GM23248 (cell line): ENCODE results near the gene XXYLT1. TPM values are rescaled to one million over a fixed set of nuclear protein-coding genes. Genes with fewer than 3 reads are reported as not detected.

Source experiments
- DNase-seq: peaks from one replicate; pipeline ENCODE4 v3.0.0-alpha.2; 2015
- H2AFZ ChIP-seq: fragments of 200-600 bp; sonication (generic); 2 replicates; pipeline ENCODE4 v1.6.1; 2016; ENCODE audit warnings: antibody characterized with exemption
- H3F3A ChIP-seq: fragments of 200-600 bp; sonication (generic); 2 replicates; pipeline ENCODE4 v1.6.1; 2016; ENCODE audit warnings: mild to moderate bottlenecking, antibody characterized with exemption, mixed run types; ENCODE audit not compliant: insufficient read depth
- H3K27ac ChIP-seq: fragments of 200-600 bp; sonication (generic); 2 replicates; pipeline ENCODE4 v1.5.1; 2016; ENCODE audit warnings: mild to moderate bottlenecking
- H3K27me3 ChIP-seq: fragments of 200-600 bp; sonication (generic); replicated peaks from 2 replicates; pipeline ENCODE4 v1.6.1; 2016; ENCODE audit warnings: mild to moderate bottlenecking; ENCODE audit not compliant: insufficient read depth
- H3K36me3 ChIP-seq: fragments of 200-600 bp; sonication (generic); 2 replicates; pipeline ENCODE4 v1.6.1; 2016; ENCODE audit warnings: low read depth, mild to moderate bottlenecking
- H3K4me1 ChIP-seq: fragments of 200-600 bp; sonication (generic); 2 replicates; pipeline ENCODE4 v1.6.1; 2016; ENCODE audit warnings: mild to moderate bottlenecking; ENCODE audit not compliant: insufficient read depth
- H3K4me2 ChIP-seq: fragments of 200-600 bp; sonication (generic); one replicate; pipeline ENCODE4 v1.6.1; 2016; ENCODE audit warnings: mild to moderate bottlenecking; ENCODE audit not compliant: unreplicated experiment
- H3K4me3 ChIP-seq: fragments of 200-600 bp; sonication (generic); 2 replicates; pipeline ENCODE4 v1.5.1; 2016; ENCODE audit warnings: mild to moderate bottlenecking
- H3K79me2 ChIP-seq: fragments of 200-600 bp; sonication (generic); 2 replicates; pipeline ENCODE4 v1.6.1; 2016; ENCODE audit warnings: mild to moderate bottlenecking; ENCODE audit not compliant: insufficient read depth
- H3K9ac ChIP-seq: fragments of 200-600 bp; sonication (generic); 2 replicates; pipeline ENCODE4 v1.6.1; 2016; ENCODE audit warnings: mild to moderate bottlenecking
- H3K9me2 ChIP-seq: fragments of 200-600 bp; sonication (generic); 2 replicates; pipeline ENCODE4 v1.6.1; 2016; ENCODE audit warnings: mixed run types, mild to moderate bottlenecking, moderate library complexity; ENCODE audit not compliant: insufficient read depth
- H3K9me3 ChIP-seq: fragments of 200-600 bp; sonication (generic); one replicate; pipeline ENCODE4 v1.6.1; 2017; ENCODE audit warnings: low read depth
- H4K20me1 ChIP-seq: fragments of 200-600 bp; sonication (generic); 2 replicates; pipeline ENCODE4 v1.6.0; 2016; ENCODE audit not compliant: insufficient read depth
- EZH2 ChIP-seq: fragments of 200-600 bp; sonication (generic); IDR thresholded peaks from 2 replicates; pipeline ENCODE4 v1.6.1; 2018; ENCODE audit warnings: antibody characterized with exemption, mild to moderate bottlenecking; ENCODE audit not compliant: insufficient read depth, poor library complexity, severe bottlenecking
- EZH2phosphoT487 ChIP-seq: fragments of 200-600 bp; sonication (generic); IDR thresholded peaks from 2 replicates; pipeline ENCODE4 v1.6.1; 2018; ENCODE audit warnings: antibody characterized with exemption, moderate library complexity, mild to moderate bottlenecking, low read depth; ENCODE audit not compliant: insufficient read depth
- WGBS, 2 experiments: methylation state at CpG; one replicate each; pipeline ENCODE4 v1.1.6; 2015 to 2017; ENCODE audit warnings: low lambda C conversion rate in 2 of 2, low coverage in 1 of 2; ENCODE audit errors: missing lambda C conversion rate in 2 of 2; 5-methylcytosine and 5-hydroxymethylcytosine counted together
- in situ Hi-C: fragments of 300-500 bp; cut with MboI; formaldehyde crosslinking; loops from 2 replicates; pipeline ENCODE4 v1.15.0; 2020
- polyA plus RNA-seq: library from polyadenylated mRNA; unstranded; fragments of >200 nt; fragmentation: Nextera tagmentation; extraction: Ambion mirVana; gene quantifications from 2 replicates; pipeline ENCODE4 v1.2.1, GENCODE V29; 2016
- total RNA-seq: library from RNA; depleted of rRNA; stranded (reverse); fragments of >200 nt; shearing (Covaris generic); gene quantifications from 2 replicates; pipeline ENCODE4 v1.2.3, GENCODE V29; 2014

The XXYLT1 gene
- total and polyA plus RNA-seq, 2 experiments from 2014 or later: 22.8 to 44.7 TPM

DNA sequence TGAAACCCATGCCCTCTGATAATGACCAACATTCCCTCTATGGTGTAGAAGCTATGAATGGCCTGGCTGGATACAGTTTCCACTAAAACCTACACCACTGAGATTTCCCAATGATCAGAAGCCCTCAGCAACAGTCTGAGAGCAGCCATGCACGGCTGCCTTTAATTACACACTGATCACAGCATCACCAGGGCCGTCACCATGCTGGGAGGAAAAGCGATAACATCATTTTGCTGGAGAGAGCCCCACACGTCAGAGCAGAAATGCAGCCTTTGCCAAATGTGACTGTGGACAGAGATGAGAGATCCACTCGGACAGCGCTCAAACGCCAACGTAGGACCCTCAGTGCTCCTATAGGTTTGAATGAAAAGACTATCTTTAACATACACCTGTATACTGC lies 135.0 kb downstream of the XXYLT1 start:
- WGBS, 2 experiments: 82 to 93% methylated on average over 8 of the region's 8 CpGs
- Histone ChIP-seq H2AFZ (no peak overlapping the region), H4K20me1 (no peaks in the 10 kb centered on the region), H3K4me3 (no peak overlapping the region), H3F3A (no peaks in the 10 kb centered on the region), H3K27ac (no peak overlapping the region), H3K4me1 (0 out of 2 replicates have a peak, but pooled peaks cover 6% of the 10 kb centered on the region), H3K9me2 (no peaks in the 10 kb centered on the region), H3K27me3 (no peaks in the 10 kb centered on the region), H3K4me2 (no peak overlapping the region), H3K9ac (no peak overlapping the region), H3K9me3 (no peaks in the 10 kb centered on the region), H3K36me3 (no peaks in the 10 kb centered on the region), H3K79me2 (no peaks in the 10 kb centered on the region)
- in situ Hi-C loops: loop anchor here (10.0 kb wide), 1 partner anchor 119 kb away; no protein-coding TSS in a partner anchor
- DNase-seq: no peak
- TF ChIP-seq EZH2phosphoT487 (no peak), EZH2 (no peak)

DNA sequence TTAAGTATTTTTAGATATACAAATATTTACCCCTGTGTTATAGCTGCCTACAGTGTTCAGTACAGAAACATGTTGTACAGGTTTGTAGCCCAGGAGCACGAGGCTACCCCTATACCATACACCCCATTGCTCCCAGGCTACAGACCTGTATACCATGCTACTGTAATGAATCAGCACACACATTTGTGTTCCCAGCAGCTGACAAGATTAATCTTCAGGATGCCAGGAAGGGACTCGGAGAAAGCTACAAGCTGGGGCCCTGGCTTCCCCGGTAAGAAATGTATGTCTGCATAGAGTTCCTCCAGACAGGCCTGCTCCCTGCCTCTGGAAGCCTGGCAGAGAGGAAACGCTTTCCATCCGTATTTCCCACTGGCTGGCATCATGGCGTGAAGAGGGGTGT lies 136.5 kb downstream of the XXYLT1 start:
- no peaks in the 10 kb centered on the region for H3K9me2 ChIP-seq
- 0 out of 2 replicates have a peak, but pooled peaks cover 6% of the 10 kb centered on the region for H3K4me1 ChIP-seq
- H3K4me3 ChIP-seq: no peak overlapping the region
- H4K20me1 ChIP-seq: no peaks in the 10 kb centered on the region
- no peak overlapping the region for H3K27ac ChIP-seq
- H3K79me2 ChIP-seq: no peaks in the 10 kb centered on the region
- no peak overlapping the region for H2AFZ ChIP-seq
- H3K9me3 ChIP-seq: no peaks in the 10 kb centered on the region
- TF ChIP-seq EZH2phosphoT487 (no peak), EZH2 (no peak)
- H3K36me3 ChIP-seq: no peaks in the 10 kb centered on the region
- in situ Hi-C loops: loop anchor here (10.0 kb wide), 1 partner anchor 120 kb away; no protein-coding TSS in a partner anchor
- H3F3A ChIP-seq: no peaks in the 10 kb centered on the region
- H3K4me2 ChIP-seq: no peak overlapping the region
- no peak overlapping the region for H3K9ac ChIP-seq
- DNase-seq: no peak
- 96 to 98% methylated on average over 6 of the region's 6 CpGs for WGBS, 2 experiments
- no peaks in the 10 kb centered on the region for H3K27me3 ChIP-seq

GRCh38 chr3:195133462-195133861 lies 137.5 kb downstream of the XXYLT1 start:
- Histone ChIP-seq H3K9me2 (no peaks in the 10 kb centered on the region), H3K4me2 (no peak overlapping the region), H3F3A (no peaks in the 10 kb centered on the region), H3K79me2 (no peaks in the 10 kb centered on the region), H3K4me1 (0 out of 2 replicates have a peak, but pooled peaks cover 6% of the 10 kb centered on the region), H3K9ac (0 out of 2 replicates have a peak overlapping the region, but pooled peaks have one; percentile 34), H3K27ac (peak overlapping the region; percentile 55), H3K4me3 (no peak overlapping the region), H3K27me3 (no peaks in the 10 kb centered on the region), H4K20me1 (no peaks in the 10 kb centered on the region), H2AFZ (no peak overlapping the region), H3K9me3 (no peaks in the 10 kb centered on the region), H3K36me3 (no peaks in the 10 kb centered on the region)
- 36 to 47% methylated on average over 12 of the region's 12 CpGs for WGBS, 2 experiments
- DNase-seq: peak; percentile 91
- in situ Hi-C loops: loop anchor here (10.0 kb wide), 1 partner anchor 121 kb away; no protein-coding TSS in a partner anchor
- TF ChIP-seq EZH2phosphoT487: no peak
- no peak for TF ChIP-seq EZH2

GRCh38 chr3:195133013-195133412 lies 137.9 kb downstream of the XXYLT1 start:
- Histone ChIP-seq H3K9ac (no peak overlapping the region; the same call in 1 of the 2 replicates), H3K4me2 (no peak overlapping the region), H3K27me3 (no peaks in the 10 kb centered on the region), H3K9me2 (no peaks in the 10 kb centered on the region), H3K79me2 (no peaks in the 10 kb centered on the region), H3K4me3 (no peak overlapping the region), H4K20me1 (no peaks in the 10 kb centered on the region), H3K4me1 (0 out of 2 replicates have a peak, but pooled peaks cover 6% of the 10 kb centered on the region), H3K9me3 (no peaks in the 10 kb centered on the region), H2AFZ (no peak overlapping the region), H3F3A (no peaks in the 10 kb centered on the region), H3K27ac (peak overlapping the region; percentile 13; the same call in 1 of the 2 replicates), H3K36me3 (no peaks in the 10 kb centered on the region)
- TF ChIP-seq EZH2phosphoT487 (no peak), EZH2 (no peak)
- WGBS, 2 experiments: 86 to 91% methylated on average over 4 of the region's 4 CpGs
- in situ Hi-C loops: loop anchor here (10.0 kb wide), 1 partner anchor 122 kb away; no protein-coding TSS in a partner anchor
- no peak for DNase-seq
